Mucosa of gallbladder (tissue), 1 donor: ENCODE data around the gene MYMK. TPM values are rescaled to one million over a fixed set of nuclear protein-coding genes. Genes with fewer than 3 reads are reported as not detected.

Experiments used
- DNase-seq: peaks from one replicate; pipeline ENCODE4 v3.0.0-alpha.2; 2020; ENCODE audit warnings: low spot score
- total RNA-seq: library from RNA; stranded (reverse); gene quantifications from one replicate; pipeline ENCODE4 v1.2.1, GENCODE V29; 2021
- donor health status: DM: no; HTN: no; CAD: no.

Gene MYMK
- total RNA-seq, 1 donor from 2014 or later = not detected

DNA sequence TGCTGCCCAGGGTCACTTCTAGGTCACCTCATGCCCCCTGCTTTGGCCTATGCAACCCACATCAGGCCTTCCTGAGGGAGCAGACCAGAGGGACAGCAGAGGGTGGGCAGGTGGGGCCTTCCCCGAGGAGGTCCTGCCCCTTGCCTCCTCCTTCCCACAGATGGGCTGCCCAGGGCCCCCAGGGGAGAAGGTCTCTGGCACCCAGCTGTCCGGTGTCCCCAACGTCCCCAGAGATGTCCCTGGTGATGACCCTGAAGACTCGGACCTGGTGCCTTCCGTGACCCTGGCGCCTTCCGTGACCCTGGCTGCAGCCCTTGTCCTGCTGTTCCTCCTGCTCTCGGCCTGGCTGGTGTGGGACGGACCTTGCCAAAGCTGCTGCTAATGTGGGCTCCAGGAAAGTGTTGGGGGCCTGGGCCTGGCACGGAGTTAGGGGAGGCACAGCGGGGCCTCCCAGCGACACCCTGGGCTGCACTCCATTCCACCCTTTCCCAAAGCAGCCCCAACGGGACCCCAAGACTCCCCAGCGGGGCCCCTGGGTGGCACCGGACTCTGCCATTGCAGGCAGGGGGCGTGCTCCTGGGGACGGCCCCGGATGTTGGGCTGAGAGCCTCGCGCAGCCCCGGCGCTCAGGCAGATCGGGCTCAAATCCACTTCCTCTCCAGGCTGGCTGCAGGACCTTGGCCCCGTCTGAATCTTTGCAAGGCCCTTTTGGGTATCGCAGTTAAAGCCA is 39.1 kb downstream of the MYMK start:
- no peak for DNase-seq

DNA sequence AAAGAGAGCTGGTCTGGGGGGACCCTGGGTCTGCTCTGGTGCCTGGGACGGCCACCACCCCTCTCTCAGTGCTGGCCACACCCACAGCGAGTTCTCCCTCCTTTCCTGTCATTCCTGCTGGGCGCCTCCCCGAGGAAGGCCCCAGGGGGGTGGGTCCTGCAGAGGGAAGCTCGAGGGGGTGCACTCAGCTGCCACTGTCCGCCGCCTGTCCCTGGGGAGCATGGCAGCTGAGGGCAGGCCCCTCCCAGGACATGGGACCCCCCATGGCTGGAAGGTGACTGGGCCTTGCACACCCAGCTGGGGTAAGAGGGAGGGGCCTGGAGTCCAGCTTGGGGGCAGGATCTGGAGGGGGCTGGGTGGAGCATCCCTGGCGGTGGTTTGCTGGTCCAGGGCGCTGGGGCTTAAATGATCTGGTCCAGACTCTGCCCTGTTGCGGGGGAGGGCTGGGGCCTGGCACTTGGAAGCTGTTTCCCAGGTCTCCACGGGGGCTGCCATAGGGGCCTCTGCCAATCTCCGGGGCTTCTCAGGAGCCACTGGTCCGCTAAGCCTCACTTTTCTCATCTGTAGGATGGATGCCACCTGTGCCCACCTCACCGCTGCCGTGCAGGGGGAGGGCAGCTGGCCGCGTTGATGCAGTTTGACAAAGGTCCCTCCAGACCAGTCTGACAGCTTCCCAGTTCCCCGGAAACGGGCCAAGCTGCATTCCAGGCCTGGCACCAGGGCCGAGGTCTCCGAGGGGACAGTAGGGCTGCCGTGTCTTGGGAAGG is 39.9 kb downstream of the MYMK start:
- peak; percentile 60 for DNase-seq

DNA sequence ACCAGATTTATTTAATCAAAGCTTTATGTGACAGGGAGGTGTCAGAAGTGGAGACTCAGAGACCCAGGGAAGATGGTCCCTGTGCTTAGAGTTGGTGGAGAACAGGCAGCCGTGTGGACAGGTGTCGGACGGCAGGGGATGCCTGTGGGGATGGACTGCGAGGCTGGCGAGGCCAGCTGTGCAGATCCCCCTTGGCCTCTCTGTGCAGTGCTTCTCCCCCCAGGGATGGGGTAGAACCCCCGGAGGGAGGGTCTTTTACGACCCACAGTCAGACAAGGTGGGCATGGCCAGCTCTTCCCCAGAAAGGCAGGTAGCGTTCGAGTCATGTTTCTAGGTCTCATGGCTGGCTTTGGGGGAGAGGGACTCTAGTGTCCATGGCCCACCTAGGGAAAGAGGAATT is 41.1 kb downstream of the MYMK start:
- no peak for DNase-seq

GRCh38 chr9:133478851-133479711 is 45.7 kb downstream of the MYMK start, which contains the start of gene SLC2A6:
Gene SLC2A6 (minus strand): TSS chr9:133479099. CDS start chr9:133479059, 40 bp downstream.
- peak; percentile 84 for DNase-seq

DNA sequence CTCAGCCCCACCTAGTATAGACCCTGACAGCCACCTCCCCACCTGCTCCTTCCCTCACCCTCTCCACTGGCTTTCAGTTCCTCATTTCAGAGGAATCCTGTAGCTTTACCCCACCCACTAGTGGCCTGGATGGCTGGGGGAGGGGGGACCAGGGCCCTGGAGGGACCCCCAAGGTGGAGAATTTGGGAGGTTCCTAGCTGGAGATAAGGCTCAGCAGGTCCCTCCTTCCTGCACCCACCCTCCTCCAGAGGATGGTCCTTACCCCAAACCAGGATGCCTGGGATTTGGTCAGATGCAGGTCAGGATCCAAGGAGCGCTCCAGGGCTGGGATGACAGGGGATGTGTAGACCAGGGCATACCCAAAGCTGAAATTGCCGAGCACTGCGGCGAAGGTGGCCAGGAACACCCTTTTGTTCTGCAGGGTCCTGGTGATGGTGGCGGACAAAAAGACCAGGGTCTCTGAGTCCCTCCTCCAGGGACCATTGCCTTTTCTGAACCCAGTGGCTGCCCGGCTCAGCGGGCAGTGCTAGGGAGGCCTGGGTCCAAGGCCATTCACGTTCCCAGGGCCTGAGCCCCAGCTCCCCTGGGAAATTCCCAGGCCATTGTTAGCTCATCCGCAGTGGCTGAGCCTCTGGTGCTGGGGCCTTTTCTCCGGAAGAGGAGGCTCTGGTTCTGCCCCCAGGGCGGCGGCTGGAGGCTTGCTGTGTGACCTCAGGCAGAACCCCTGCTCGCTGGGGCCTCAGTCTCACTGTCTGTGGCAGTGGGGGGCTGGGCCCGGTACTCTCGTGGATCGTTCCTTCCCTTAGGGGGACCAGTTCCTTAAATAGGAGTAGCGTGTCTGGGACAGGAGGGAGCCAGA is 46.5 kb downstream of the MYMK start:
- DNase-seq = no peak

- DNase-seq = no peak
These were observed 47.3 kb downstream of the MYMK start for GRCh38 chr9:133477461-133477860.

DNA sequence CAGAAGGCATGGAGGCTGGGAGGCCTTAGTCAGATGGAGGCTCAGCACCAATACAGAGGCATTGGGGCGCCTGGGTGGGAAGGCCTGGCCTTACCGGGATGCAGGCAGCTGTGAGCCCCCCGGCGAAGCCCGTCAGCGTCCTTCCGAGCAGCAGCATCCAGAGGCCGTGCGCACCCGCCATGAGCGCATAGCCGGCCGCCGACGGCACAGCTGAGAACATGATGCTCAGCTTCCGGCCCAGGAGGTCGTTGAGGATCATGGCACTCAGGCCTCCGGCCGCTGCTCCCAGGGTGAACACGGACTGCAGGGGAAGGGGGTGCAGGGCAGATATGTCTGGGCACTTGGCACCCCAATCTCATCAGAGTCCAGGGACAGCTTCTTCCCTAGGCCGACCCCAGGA is 47.8 kb downstream of the MYMK start:
- DNase-seq = no peak

DNA sequence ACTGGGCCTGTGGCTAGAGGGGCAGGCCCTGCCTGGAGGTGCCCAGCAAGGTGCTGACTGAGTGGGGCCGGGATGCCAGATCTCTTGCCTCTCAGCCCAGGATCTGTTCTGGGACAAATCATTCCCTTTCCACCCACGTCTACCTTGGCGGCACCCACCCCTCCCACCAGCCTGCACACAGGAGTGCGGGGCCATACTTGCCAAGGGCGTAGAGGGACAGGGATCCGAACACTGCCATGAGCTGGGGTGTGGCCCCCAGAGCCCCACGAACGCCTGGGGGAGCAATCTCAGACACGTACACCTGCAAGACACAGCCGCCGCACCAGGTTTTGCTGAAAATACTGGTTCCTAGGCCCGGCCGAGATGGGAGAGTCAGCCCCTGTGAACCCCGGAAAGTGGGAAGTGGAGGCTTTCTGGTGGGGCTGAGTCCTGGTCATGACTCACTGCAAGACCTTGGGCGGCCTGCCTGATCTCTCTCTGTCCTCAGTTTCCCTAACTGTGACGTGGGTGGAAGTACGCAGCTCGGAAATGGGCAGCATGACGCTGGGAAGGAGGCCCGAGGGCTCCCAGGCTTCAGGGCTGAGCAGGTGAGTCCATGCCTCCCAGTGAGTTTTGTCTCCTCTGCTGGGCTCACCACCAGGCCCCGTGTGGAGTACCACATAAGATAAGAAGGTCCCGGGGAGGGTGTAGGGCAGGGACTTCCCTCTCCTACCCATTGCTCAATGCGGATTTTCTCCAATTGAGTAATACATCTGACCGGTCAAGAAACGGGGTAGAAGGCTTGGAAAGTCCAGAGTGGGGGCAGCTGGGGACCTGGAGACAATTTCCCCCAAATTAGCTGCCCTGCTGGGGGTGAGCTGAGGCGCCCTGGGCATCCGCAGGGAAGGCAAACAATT is 48.5 kb downstream of the MYMK start:
- no peak for DNase-seq

DNA sequence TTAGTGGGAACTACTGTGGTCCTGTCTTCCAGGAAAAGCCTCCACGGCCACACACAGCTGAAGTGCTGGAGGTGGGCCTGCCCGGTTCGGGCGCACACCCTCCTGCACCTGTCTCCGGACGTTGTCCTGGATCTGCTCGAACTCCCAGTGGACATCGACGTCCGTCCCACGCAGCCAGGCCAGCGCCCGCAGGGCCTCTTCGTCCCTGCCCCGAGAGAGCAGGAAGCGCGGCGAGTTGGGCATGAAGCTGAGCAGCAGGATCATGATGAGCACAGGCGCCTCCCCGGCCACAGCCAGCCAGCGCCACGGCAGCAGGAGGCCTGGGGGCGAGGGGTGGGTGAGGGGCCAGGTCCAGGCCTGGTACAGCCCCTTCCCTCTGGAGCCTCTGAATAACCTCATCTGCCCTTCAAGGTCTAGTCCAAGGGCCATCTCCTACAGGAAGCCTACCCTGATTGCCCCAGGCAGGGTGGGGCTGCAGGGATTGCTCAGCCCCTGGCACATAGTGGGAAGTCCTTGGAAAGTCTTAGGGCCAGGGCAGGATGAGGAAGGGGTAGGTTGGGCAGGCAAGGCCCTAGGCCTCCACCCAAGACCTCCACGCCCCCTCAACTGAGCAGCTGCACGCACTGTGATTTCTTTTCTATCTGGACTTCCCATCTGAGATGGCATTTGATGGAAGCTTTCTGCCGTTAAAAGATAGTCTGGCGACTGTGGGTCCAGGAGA is 49.3 kb downstream of the MYMK start:
- DNase-seq = no peak

DNA sequence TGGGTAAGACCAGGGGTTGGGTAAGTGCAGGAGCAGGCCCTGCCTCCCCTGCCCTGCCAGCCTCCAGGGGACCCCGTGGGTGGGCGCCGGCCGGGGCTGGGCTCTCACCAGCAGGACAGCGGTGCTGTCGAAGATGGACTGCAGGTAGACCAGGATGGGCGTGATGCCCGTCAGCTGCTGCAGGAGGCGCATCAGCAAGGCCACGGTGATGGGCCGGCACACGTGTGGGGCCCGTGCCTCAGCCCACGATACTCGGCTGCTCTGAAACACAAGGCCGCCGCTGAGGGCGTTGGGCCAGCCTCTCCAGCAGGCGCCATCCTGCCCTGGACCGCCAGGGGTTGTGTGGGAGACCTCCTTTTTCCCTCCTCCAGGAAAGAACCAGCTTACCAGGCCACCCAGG is 49.9 kb downstream of the MYMK start:
- DNase-seq = no peak

DNA sequence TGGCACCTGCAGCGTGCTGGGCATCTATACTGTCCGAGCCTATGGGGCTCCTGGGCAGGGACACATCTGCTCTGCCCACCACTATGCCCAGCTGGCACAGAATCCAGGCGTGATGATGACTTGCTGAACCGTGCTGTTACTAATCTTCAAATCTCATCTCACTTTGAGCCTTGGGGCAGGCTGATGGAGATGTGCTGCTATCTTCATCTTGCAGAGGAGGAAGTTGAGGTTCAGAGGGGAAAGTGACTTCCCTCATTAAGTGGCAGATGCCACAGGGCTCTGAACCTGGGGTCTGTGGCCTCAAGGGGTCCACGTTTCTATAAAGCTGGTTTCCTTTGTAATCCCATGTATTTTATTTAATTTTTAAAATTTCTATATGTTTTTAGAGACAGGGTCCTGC is 50.5 kb downstream of the MYMK start:
- DNase-seq = no peak

DNA sequence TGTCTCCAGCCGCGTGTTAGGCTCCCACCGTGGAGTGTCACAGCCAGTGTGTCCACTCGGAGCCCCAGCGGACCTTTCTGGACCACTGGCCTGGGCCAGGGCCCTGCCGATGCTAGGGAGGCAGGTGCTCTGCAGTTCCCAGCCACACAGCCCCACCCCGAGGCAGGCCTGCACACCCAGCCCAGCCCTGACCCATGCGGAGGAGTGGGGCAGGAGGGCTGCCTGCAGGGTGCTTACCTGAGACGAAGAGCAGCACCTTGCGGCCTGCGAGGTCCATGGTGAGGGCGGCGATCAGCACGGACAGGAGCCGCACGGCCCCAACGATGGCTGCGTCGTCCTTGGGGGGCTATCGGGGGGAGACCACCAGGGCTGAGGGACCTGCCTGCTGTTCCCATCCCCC is 51.0 kb downstream of the MYMK start:
- DNase-seq = no peak

- no peak for DNase-seq
These were observed 51.9 kb downstream of the MYMK start for GRCh38 chr9:133472753-133473378.

GRCh38 chr9:133472277-133472645 is 52.5 kb downstream of the MYMK start:
- no peak for DNase-seq

DNA sequence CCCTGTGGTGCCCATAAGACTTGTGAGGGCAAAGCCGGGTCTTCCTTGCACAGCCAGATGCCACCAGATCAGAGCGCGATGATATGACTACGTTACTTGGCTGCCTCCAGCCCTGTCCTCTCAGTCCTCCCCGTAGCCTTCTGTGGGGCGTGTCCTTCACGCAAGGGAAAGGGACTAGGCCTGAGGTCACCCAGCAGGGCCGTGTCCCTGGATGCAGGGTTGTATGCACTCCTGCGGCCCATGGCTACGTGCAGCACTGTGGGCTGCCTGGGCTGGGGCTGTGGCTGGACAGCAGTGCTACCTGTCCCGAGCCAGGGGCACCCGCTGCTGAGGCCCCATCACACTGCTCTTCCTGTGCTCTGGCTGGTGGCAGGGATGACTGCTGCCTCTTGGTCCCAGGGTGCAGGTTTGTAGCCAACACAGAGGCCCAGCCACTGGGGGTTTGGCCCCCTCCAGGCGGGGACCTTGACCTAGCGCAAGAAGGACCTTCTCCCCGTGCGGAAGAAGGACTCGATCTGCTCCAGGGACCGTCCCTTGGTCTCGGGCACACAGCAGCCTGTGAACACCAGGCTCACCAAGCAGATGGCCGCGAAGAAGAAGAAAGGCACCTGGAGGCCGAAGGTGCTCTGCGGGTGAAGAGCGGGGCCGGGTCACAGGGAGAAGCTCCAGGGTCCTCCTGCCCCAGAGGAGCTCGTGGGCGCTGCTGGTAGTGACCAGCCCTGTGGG is 53.0 kb downstream of the MYMK start:
- no peak for DNase-seq

DNA sequence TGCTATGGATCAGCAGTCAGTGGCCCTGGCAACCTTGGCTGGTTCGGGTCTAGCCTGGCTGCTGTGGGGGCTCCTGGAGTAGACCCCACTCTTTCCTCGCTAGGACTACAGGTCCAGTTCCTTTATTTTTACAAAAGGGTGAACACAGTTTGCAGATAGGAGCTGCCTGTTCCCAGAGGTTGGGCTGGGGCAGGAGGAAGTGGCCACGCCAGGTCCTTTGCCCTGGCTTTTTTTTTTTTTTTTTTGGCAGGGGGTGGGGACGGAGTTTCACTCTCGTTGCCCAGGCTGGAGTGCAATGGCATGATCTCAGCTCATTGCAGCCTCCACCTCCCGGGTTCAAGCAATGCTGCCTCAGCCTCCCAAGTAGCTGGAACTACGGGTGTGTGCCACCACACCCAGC is 53.8 kb downstream of the MYMK start:
- no peak for DNase-seq

DNA sequence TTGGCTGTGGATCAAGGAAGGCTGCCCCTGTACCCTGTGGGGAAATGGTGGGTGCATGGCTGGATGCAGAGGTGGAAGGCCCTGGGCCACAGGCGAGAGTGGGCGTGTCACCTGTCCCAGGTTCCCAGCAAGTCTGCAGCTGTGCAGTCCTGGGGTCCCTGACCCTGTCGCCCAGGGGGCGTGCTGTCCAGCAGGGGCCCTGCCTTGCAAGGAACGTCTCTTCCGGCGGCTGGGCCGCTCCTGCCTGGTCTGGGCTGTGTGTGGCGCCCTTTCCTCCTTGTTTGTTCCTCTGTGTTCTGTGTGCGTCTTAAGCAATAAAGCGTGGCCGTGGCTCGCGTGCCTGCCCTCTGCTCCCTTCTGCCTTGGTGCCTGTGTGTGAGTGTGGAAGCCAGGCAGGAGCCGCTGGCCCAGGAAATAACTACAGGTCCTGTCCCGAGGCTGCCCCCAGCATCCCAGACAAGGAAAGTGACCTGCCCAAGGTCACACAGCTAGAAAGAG is 54.3 kb downstream of the MYMK start:
- no peak for DNase-seq

GRCh38 chr9:133468777-133469421 is 55.9 kb downstream of the MYMK start:
- no peak for DNase-seq
